SK-N-SH (cell line): ENCODE data around the gene DVL3.

Experiments used
- GABPA ChIP-seq: IDR thresholded peaks from 2 replicates; pipeline ENCODE4 v1.4.0; 2012; ENCODE audit warnings: low read depth, mild to moderate bottlenecking
- MEF2A ChIP-seq: IDR thresholded peaks from 2 replicates; pipeline ENCODE4 v1.4.0; 2012; ENCODE audit warnings: low read depth, borderline replicate concordance
- NRF1 ChIP-seq: IDR thresholded peaks from 2 replicates; pipeline ENCODE4 v1.6.1; 2012; ENCODE audit warnings: low read depth, mild to moderate bottlenecking, low read length
- POLR2AphosphoS5 ChIP-seq: IDR thresholded peaks from 2 replicates; pipeline ENCODE4 v1.6.1; 2012; ENCODE audit warnings: low read depth, low read length
- RFX5 ChIP-seq: IDR thresholded peaks from 2 replicates; pipeline ENCODE4 v1.6.1; 2012; ENCODE audit warnings: mild to moderate bottlenecking, improper control_type of control experiment, low read length
- TF ChIP-seq, protein P1 (sequence below): fragments of 200-600 bp; sonication (generic); IDR thresholded peaks from 2 replicates; pipeline ENCODE4 v1.6.1; 2017; ENCODE audit warnings: antibody characterized with exemption, mild to moderate bottlenecking, moderate library complexity
- TF ChIP-seq, protein P2 (sequence below): IDR thresholded peaks from 2 replicates; pipeline ENCODE4; 2012

DNA sequence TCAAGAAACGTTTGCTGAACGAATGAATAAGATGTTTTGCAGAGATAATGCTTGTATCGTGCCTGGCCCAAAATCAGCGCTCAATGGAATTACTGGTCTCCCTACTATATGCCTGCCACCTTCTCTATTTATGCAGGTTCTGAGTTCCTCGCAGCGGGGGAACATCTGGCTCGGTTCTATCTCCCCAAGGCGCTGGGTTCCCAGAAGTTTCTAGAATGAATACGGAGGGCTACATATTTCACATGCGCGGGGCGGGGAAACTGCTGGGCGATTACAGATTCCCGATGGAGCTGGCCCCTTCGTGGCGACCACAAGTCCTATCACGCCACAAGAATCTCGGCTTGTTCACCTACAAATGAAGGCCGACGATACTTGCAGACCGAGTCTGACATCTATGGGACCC, 20.4 kb upstream of the DVL3 start:
- TF ChIP-seq, protein P1, sequence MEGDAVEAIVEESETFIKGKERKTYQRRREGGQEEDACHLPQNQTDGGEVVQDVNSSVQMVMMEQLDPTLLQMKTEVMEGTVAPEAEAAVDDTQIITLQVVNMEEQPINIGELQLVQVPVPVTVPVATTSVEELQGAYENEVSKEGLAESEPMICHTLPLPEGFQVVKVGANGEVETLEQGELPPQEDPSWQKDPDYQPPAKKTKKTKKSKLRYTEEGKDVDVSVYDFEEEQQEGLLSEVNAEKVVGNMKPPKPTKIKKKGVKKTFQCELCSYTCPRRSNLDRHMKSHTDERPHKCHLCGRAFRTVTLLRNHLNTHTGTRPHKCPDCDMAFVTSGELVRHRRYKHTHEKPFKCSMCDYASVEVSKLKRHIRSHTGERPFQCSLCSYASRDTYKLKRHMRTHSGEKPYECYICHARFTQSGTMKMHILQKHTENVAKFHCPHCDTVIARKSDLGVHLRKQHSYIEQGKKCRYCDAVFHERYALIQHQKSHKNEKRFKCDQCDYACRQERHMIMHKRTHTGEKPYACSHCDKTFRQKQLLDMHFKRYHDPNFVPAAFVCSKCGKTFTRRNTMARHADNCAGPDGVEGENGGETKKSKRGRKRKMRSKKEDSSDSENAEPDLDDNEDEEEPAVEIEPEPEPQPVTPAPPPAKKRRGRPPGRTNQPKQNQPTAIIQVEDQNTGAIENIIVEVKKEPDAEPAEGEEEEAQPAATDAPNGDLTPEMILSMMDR = no peak
- TF ChIP-seq POLR2AphosphoS5 (no peak), RFX5 (no peak), GABPA (no peak), NRF1 (no peak), MEF2A (no peak)
- TF ChIP-seq, protein P2, sequence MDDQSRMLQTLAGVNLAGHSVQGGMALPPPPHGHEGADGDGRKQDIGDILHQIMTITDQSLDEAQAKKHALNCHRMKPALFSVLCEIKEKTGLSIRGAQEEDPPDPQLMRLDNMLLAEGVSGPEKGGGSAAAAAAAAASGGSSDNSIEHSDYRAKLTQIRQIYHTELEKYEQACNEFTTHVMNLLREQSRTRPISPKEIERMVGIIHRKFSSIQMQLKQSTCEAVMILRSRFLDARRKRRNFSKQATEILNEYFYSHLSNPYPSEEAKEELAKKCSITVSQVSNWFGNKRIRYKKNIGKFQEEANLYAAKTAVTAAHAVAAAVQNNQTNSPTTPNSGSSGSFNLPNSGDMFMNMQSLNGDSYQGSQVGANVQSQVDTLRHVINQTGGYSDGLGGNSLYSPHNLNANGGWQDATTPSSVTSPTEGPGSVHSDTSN = no peak
